ENCODE results near the gene PLXDC2.

Gene PLXDC2

DNA sequence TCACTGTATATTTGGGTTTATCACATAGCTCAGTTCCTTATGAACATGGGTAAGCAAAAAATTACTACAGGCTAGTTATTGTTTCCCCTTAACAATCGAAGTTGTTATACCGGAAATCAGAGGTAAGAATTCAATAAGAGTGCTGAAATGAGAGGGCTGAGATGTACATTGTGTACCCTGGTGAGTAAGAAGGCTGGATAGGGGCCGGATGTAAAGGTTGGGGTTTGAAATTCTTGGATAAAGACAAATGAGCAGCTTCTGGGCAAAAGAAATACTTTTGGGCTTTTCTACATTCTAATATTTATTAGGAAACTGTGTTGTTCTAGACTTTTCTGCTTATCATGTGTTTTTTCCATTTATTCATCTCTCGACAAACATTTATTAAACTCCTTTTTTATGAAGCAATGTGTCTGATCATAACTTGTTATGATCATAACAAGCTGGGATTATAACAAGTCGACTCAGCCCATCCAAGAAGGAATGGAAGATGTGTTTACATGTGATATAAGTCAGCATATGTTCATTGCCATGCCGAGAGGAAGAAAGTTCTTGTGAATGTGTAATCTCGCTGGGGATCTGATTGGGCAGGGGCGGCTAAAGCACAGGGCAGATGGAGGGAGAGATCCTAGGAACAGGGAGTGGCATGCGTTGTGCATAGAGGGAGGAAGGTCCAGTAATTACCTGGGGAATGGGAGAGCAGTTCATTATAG, 155.3 kb downstream of the PLXDC2 start:
- Histone ChIP-seq H3K27me3 (ENCODE audit: insufficient read depth, poor library complexity, severe bottlenecking) (no peaks in the 10 kb centered on the region), H3K4me1 (ENCODE audit: insufficient read depth, poor library complexity, severe bottlenecking) (no peaks in the 10 kb centered on the region), H3K36me3 (ENCODE audit: low read depth) (no peaks in the 10 kb centered on the region), H3K27ac (ENCODE audit: poor library complexity, severe bottlenecking) (no peak overlapping the region), H3K9me3 (ENCODE audit: severe bottlenecking) (no peaks in the 10 kb centered on the region), H3K4me3 (ENCODE audit: severe bottlenecking) (no peak overlapping the region)
- DNase-seq (ENCODE audit: low spot score): no peak
- no peak for ATAC-seq (ENCODE audit: low read depth)
- TF ChIP-seq, protein P1, sequence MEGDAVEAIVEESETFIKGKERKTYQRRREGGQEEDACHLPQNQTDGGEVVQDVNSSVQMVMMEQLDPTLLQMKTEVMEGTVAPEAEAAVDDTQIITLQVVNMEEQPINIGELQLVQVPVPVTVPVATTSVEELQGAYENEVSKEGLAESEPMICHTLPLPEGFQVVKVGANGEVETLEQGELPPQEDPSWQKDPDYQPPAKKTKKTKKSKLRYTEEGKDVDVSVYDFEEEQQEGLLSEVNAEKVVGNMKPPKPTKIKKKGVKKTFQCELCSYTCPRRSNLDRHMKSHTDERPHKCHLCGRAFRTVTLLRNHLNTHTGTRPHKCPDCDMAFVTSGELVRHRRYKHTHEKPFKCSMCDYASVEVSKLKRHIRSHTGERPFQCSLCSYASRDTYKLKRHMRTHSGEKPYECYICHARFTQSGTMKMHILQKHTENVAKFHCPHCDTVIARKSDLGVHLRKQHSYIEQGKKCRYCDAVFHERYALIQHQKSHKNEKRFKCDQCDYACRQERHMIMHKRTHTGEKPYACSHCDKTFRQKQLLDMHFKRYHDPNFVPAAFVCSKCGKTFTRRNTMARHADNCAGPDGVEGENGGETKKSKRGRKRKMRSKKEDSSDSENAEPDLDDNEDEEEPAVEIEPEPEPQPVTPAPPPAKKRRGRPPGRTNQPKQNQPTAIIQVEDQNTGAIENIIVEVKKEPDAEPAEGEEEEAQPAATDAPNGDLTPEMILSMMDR (IDR thresholded peaks at IDR 0.05; ENCODE audit: poor library complexity, severe bottlenecking): no peak

DNA sequence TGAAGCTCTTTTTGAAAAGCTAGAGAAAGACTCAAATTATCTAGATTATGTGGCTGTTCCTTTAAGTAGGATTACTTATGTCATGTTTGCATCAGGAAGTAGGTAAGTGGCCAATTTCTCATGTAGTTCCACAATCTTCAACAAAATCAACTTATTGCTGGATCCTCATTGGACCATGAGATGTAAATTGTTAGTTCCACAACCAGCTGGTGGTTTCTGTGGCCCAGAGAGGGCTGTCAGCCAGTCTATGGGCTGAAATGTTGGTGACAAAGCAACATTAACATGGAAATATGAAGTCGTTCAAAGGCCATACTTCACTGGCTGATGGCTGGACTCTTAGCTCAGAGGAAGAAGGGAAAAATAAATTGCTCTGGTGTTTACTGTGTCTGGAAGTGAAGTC, 157.9 kb downstream of the PLXDC2 start:
- Histone ChIP-seq H3K4me1 (ENCODE audit: insufficient read depth, poor library complexity, severe bottlenecking) (no peaks in the 10 kb centered on the region), H3K27me3 (ENCODE audit: insufficient read depth, poor library complexity, severe bottlenecking) (no peaks in the 10 kb centered on the region), H3K27ac (ENCODE audit: poor library complexity, severe bottlenecking) (no peak overlapping the region), H3K36me3 (ENCODE audit: low read depth) (no peaks in the 10 kb centered on the region), H3K9me3 (ENCODE audit: severe bottlenecking) (no peaks in the 10 kb centered on the region), H3K4me3 (ENCODE audit: severe bottlenecking) (no peak overlapping the region)
- DNase-seq (ENCODE audit: low spot score) (no peak), ATAC-seq (ENCODE audit: low read depth) (no peak)
- TF ChIP-seq, protein P1 (IDR thresholded peaks at IDR 0.05; ENCODE audit: poor library complexity, severe bottlenecking): no peak

DNA sequence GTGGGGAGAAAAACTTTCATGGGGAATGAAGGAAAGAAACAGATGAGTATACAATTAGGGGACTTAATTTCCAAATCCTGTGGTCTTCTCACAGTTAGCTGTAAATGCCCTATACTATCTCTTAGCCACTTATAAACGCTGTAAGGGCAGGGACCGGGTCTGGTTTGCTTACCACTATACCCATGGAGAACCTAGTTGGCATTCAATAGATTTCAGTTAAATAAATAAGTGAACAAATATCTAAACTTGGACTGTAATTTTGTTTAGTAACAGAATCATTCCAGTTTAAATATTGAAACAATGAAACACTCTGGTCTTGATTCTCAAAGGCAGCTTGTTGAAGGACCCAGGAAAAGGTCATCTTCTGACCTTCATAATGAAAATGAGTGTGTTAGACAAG, 158.3 kb downstream of the PLXDC2 start:
- Histone ChIP-seq H3K4me3 (ENCODE audit: severe bottlenecking) (no peak overlapping the region), H3K36me3 (ENCODE audit: low read depth) (no peaks in the 10 kb centered on the region), H3K27me3 (ENCODE audit: insufficient read depth, poor library complexity, severe bottlenecking) (no peaks in the 10 kb centered on the region), H3K27ac (ENCODE audit: poor library complexity, severe bottlenecking) (no peak overlapping the region), H3K4me1 (ENCODE audit: insufficient read depth, poor library complexity, severe bottlenecking) (no peaks in the 10 kb centered on the region), H3K9me3 (ENCODE audit: severe bottlenecking) (no peaks in the 10 kb centered on the region)
- TF ChIP-seq, protein P1 (IDR thresholded peaks at IDR 0.05; ENCODE audit: poor library complexity, severe bottlenecking): no peak
- ATAC-seq (ENCODE audit: low read depth) (no peak), DNase-seq (ENCODE audit: low spot score) (no peak)

DNA sequence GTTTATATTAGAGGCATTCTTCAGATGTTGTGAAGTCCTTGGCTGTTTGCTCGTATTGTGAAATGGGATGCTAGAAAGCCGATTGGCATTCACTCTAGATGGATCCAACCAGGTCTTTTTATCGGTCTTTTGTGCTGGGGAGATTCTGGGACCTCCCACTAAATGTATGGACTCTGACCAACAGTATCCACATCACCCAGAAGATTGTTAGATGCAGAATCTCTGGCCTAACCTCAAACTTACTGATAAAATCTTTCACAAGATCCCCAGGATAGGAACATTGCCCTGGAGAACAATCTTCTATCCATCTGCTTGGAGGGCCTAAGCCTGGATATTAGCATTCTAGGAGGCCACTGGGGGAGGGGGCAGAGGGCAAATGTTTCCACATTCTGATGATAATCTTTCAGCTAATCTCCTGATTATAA, 160.9 kb downstream of the PLXDC2 start:
- Histone ChIP-seq H3K27me3 (ENCODE audit: insufficient read depth, poor library complexity, severe bottlenecking) (no peaks in the 10 kb centered on the region), H3K9me3 (ENCODE audit: severe bottlenecking) (no peaks in the 10 kb centered on the region), H3K4me3 (ENCODE audit: severe bottlenecking) (no peak overlapping the region), H3K4me1 (ENCODE audit: insufficient read depth, poor library complexity, severe bottlenecking) (no peaks in the 10 kb centered on the region), H3K36me3 (ENCODE audit: low read depth) (no peaks in the 10 kb centered on the region), H3K27ac (ENCODE audit: poor library complexity, severe bottlenecking) (no peak overlapping the region)
- DNase-seq (ENCODE audit: low spot score) (no peak), ATAC-seq (ENCODE audit: low read depth) (no peak)
- TF ChIP-seq, protein P1 (IDR thresholded peaks at IDR 0.05; ENCODE audit: poor library complexity, severe bottlenecking): no peak

DNA sequence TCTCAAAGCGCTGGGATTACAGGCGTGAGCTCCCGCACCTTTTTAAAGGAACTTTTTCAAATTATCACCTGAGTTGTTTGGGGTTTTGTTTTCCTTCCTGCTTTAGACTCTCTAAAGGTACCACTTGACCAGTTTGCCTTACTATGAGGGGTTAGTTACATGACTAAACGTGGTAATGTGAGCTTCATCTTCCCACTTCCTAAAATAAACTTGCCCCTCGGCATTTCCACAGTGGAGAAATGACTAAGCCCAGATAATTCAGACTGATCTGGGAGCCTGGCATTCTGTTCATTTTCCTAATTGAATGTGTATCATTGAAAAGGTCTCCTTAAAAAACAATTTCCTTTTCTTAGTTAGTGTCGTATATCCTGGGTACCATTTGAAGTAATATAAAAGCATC, 163.4 kb downstream of the PLXDC2 start:
- TF ChIP-seq, protein P1 (IDR thresholded peaks at IDR 0.05; ENCODE audit: poor library complexity, severe bottlenecking): no peak
- H3K4me3 ChIP-seq (ENCODE audit: severe bottlenecking): no peak overlapping the region
- no peaks in the 10 kb centered on the region for H3K36me3 ChIP-seq (ENCODE audit: low read depth)
- ATAC-seq (ENCODE audit: low read depth) (no peak), DNase-seq (ENCODE audit: low spot score) (no peak)
- no peaks in the 10 kb centered on the region for H3K4me1 ChIP-seq (ENCODE audit: insufficient read depth, poor library complexity, severe bottlenecking)
- H3K9me3 ChIP-seq (ENCODE audit: severe bottlenecking): no peaks in the 10 kb centered on the region
- H3K27me3 ChIP-seq (ENCODE audit: insufficient read depth, poor library complexity, severe bottlenecking): no peaks in the 10 kb centered on the region
- no peak overlapping the region for H3K27ac ChIP-seq (ENCODE audit: poor library complexity, severe bottlenecking)

All from RWPE2 (cell line).